HCT116 (cell line): Measurements from ENCODE around the gene PAX7. TPM values are rescaled to one million over a fixed set of nuclear protein-coding genes. Genes with fewer than 3 reads are reported as not detected.

Experiments used
- ATAC-seq: fragments of 200-7000 bp; cut with Tn5 transposase; 2 replicates; pipeline ENCODE4 v1.9.1; 2020; ENCODE audit warnings: mild to moderate bottlenecking, moderate library complexity
- BruUV-seq: library from RNA; stranded (reverse); fragments of 400-500 nt; replicated peaks from 2 replicates; lab custom pipeline; 2021; lab: Mats Ljungman, UMichigan
- CTCF ChIA-PET: fragments of 300-600 bp; sonication (Branson Sonifier 250); formaldehyde crosslinking; loops from one replicate; lab custom pipeline; 2021; ENCODE audit warnings: antibody characterized with exemption; lab: Charles Lee
- POLR2A ChIA-PET: fragments of 300-600, 350-600 bp; sonication (Branson Sonifier 250); formaldehyde crosslinking; loops from one replicate; lab custom pipeline; 2021; ENCODE audit warnings: antibody characterized with exemption; lab: Charles Lee
- RAD21 ChIA-PET, 2 experiments: fragments of 300-600 bp; sonication (Branson Sonifier 250); formaldehyde crosslinking; loops; one replicate each; lab custom pipeline; 2023; ENCODE audit warnings: low total read pairs in 2 of 2; ENCODE audit not compliant: uncharacterized antibody in 2 of 2, unreplicated experiment in 2 of 2, low non-redundant PET in 1 of 2; lab: Charles Lee
- DNase-seq: peaks from one replicate; pipeline ENCODE4 v3.0.0-alpha.2; 2010; ENCODE audit warnings: low read depth, low spot score
- H2AFZ ChIP-seq: fragments of 200-600 bp; shearing (Covaris generic), sonication (generic); 2 replicates; pipeline ENCODE4 v1.6.1; 2017; ENCODE audit warnings: low read depth, mixed run types, mixed read lengths, antibody characterized with exemption, low read length; ENCODE audit not compliant: poor library complexity, severe bottlenecking
- H3K27ac ChIP-seq: 2 replicates; pipeline ENCODE4 v1.5.1; 2012; ENCODE audit warnings: low read depth, low read length
- H3K27me3 ChIP-seq: fragments of 200-600 bp; sonication (generic); 2 replicates; pipeline ENCODE4 v1.6.1; 2016; ENCODE audit warnings: mixed run types, low read length, mixed read lengths; ENCODE audit not compliant: insufficient read depth
- H3K36me3 ChIP-seq, 2 experiments: fragments of 200-500 bp in 1 of 2; fragments of 200-600 bp in 1 of 2; sonication (Bioruptor generic) in 1 of 2; sonication (generic) in 1 of 2; 2 replicates each; pipeline versions ENCODE4 v1.5.1 to v1.6.1; 2014 to 2016; ENCODE audit warnings: low read length in 2 of 2, inconsistent platforms in 1 of 2, mixed read lengths in 1 of 2, mixed run types in 1 of 2; ENCODE audit not compliant: insufficient read depth in 2 of 2, control insufficient read depth in 1 of 2
- H3K4me1 ChIP-seq, 2 experiments: fragments of 200-600 bp in 1 of 2; sonication (generic) in 1 of 2; 2 replicates each; pipeline versions ENCODE4 v1.5.1 to v1.6.1; 2012 to 2017; ENCODE audit warnings: low read length in 2 of 2, inconsistent platforms in 1 of 2, mild to moderate bottlenecking in 1 of 2, mixed read lengths in 1 of 2, mixed run types in 1 of 2, moderate library complexity in 1 of 2; ENCODE audit not compliant: insufficient read depth in 2 of 2, control insufficient read depth in 1 of 2
- H3K4me2 ChIP-seq: fragments of 200-600 bp; sonication (generic); 2 replicates; pipeline ENCODE4 v1.6.1; 2017; ENCODE audit warnings: mixed run types, low read length, mixed read lengths
- H3K4me3 ChIP-seq, 2 experiments: fragments of 200-600 bp in 1 of 2; sonication (generic) in 1 of 2; replicated peaks in 1 of 2; 2 replicates each; pipeline ENCODE4 v1.5.1; 2011 to 2016; ENCODE audit warnings: low read length in 2 of 2, control low read depth in 1 of 2, low read depth in 1 of 2, mild to moderate bottlenecking in 1 of 2, mixed read lengths in 1 of 2, mixed run types in 1 of 2
- H3K79me2 ChIP-seq: fragments of 200-600 bp; sonication (generic); 2 replicates; pipeline ENCODE4 v1.6.1; 2017; ENCODE audit warnings: mild to moderate bottlenecking, mixed run types, low read length, moderate library complexity, mixed read lengths; ENCODE audit not compliant: insufficient read depth
- H3K9ac ChIP-seq: fragments of 200-600 bp; sonication (generic); 2 replicates; pipeline ENCODE4 v1.6.1; 2016; ENCODE audit warnings: low read length, mixed read lengths
- H3K9me2 ChIP-seq: fragments of 200-600 bp; sonication (generic), shearing (Covaris generic); 2 replicates; pipeline ENCODE4 v1.6.1; 2017; ENCODE audit warnings: mixed run types, mild to moderate bottlenecking, moderate library complexity; ENCODE audit not compliant: insufficient read depth
- H3K9me3 ChIP-seq, 2 experiments: fragments of 200-500 bp in 1 of 2; fragments of 200-600 bp in 1 of 2; sonication (Bioruptor generic) in 1 of 2; sonication (generic) in 1 of 2; 2 replicates each; pipeline ENCODE4 v1.6.1; 2014 to 2017; ENCODE audit warnings: low read length in 2 of 2, mixed read lengths in 2 of 2, inconsistent platforms in 1 of 2, low read depth in 1 of 2, mild to moderate bottlenecking in 1 of 2, mixed run types in 1 of 2, moderate library complexity in 1 of 2; ENCODE audit not compliant: control insufficient read depth in 1 of 2, insufficient read depth in 1 of 2
- H4K20me1 ChIP-seq: fragments of 200-600 bp; sonication (generic), shearing (Covaris generic); 2 replicates; pipeline ENCODE4 v1.6.1; 2017; ENCODE audit warnings: mixed run types, mild to moderate bottlenecking, moderate library complexity; ENCODE audit not compliant: insufficient read depth
- ATF3 ChIP-seq: IDR thresholded peaks from 2 replicates; pipeline ENCODE4 v1.6.1; 2012
- CBX3 ChIP-seq: IDR thresholded peaks from 2 replicates; pipeline ENCODE4 v1.6.1; 2012; ENCODE audit warnings: low read depth
- CEBPB ChIP-seq: IDR thresholded peaks from 2 replicates; pipeline ENCODE4 v1.6.1; 2012; ENCODE audit warnings: low read depth
- CTCF ChIP-seq, 3 experiments: fragments of 200-600 bp in 1 of 3; sonication (generic) in 1 of 3; IDR thresholded peaks in 2 of 3; conservative IDR thresholded peaks in 1 of 3; 2 replicates each; pipeline ENCODE4 v1.5.1; 2012 to 2017; ENCODE audit warnings: low read depth in 2 of 3, low read length in 2 of 3, antibody characterized with exemption in 1 of 3, borderline replicate concordance in 1 of 3, control low read depth in 1 of 3, mild to moderate bottlenecking in 1 of 3, mixed read lengths in 1 of 3, mixed run types in 1 of 3, moderate library complexity in 1 of 3; ENCODE audit not compliant: insufficient read depth in 1 of 3
- ELF1 ChIP-seq: IDR thresholded peaks from 2 replicates; pipeline ENCODE4 v1.6.1; 2012; ENCODE audit warnings: low read depth, borderline replicate concordance
- EZH2phosphoT487 ChIP-seq: fragments of 200-600 bp; IDR thresholded peaks from 2 replicates; pipeline ENCODE4 v1.6.1; 2018; ENCODE audit warnings: antibody characterized with exemption, borderline replicate concordance
- FOSL1 ChIP-seq: IDR thresholded peaks from 2 replicates; pipeline ENCODE4 v1.6.1; 2012; ENCODE audit warnings: low read depth
- POLR2A ChIP-seq: IDR thresholded peaks from 2 replicates; pipeline ENCODE4 v1.7.0; 2011; ENCODE audit warnings: borderline replicate concordance; ENCODE audit not compliant: insufficient read depth, insufficient read length; ENCODE audit errors: extremely low read depth
- POLR2AphosphoS5 ChIP-seq: IDR thresholded peaks from 2 replicates; pipeline ENCODE4 v1.6.1; 2011; ENCODE audit warnings: mild to moderate bottlenecking, low read depth, low read length, moderate library complexity
- REST ChIP-seq: IDR thresholded peaks from 2 replicates; pipeline ENCODE4 v1.6.1; 2012; ENCODE audit warnings: low read depth
- SIN3A ChIP-seq: IDR thresholded peaks from 2 replicates; pipeline ENCODE4 v1.6.1; 2012; ENCODE audit warnings: low read depth
- SP1 ChIP-seq: IDR thresholded peaks from 2 replicates; pipeline ENCODE4 v1.6.1; 2012; ENCODE audit warnings: low read depth
- SRF ChIP-seq: IDR thresholded peaks from 2 replicates; pipeline ENCODE4 v1.6.1; 2012; ENCODE audit warnings: low read depth
- TCF7L2 ChIP-seq: IDR thresholded peaks from 2 replicates; pipeline ENCODE4 v1.7.0; 2011; ENCODE audit warnings: borderline replicate concordance, inconsistent platforms; ENCODE audit not compliant: insufficient read depth, insufficient read length; ENCODE audit errors: extremely low read depth
- YY1 ChIP-seq: IDR thresholded peaks from 2 replicates; pipeline ENCODE4 v1.6.1; 2011; ENCODE audit warnings: low read length, low read depth, moderate library complexity, mild to moderate bottlenecking; ENCODE audit not compliant: insufficient replicate concordance; ENCODE audit errors: extremely low read depth
- ZFX ChIP-seq: fragments of 450-650 bp; IDR thresholded peaks from 2 replicates; pipeline ENCODE4 v1.6.1; 2017
- ZNF274 ChIP-seq: fragments of 200-500 bp; sonication (Bioruptor generic); IDR thresholded peaks from 2 replicates; pipeline ENCODE4 v1.6.1; 2014; ENCODE audit warnings: mild to moderate bottlenecking, low read depth, low read length, inconsistent platforms
- intact Hi-C: fragments of 100-400 bp; cut with micrococcal nuclease; formaldehyde crosslinking; loops from 2 replicates; pipeline ENCODE4 v1.10.0; 2022
- total RNA-seq: library from RNA; stranded (reverse); gene quantifications from one replicate; pipeline ENCODE4 v1.2.1, GENCODE V29; 2021; ENCODE audit not compliant: unreplicated experiment

Gene PAX7
- total RNA-seq, 1 experiment from 2014 or later = not detected

GRCh38 chr1:18619467-18619835, 11.2 kb upstream of the PAX7 start (continued):
- no peak for TF ChIP-seq ELF1
- TF ChIP-seq REST = no peak
- no peak for TF ChIP-seq SIN3A
- no peak for TF ChIP-seq TCF7L2
- TF ChIP-seq POLR2A = no peak
- no peak for TF ChIP-seq POLR2AphosphoS5
- TF ChIP-seq, all 23 proteins: peak for 0

- Histone ChIP-seq H3K27ac (no peak overlapping the region), H4K20me1 (no peaks in the 10 kb centered on the region), H3K4me2 (no peak overlapping the region), H3K27me3 (peaks cover 17% of the 10 kb centered on the region; the same call in 1 of the 2 replicates), H3K9me3 (no peaks in the 10 kb centered on the region), H3K79me2 (no peaks in the 10 kb centered on the region), H3K9me2 (no peaks in the 10 kb centered on the region), H3K9ac (no peak overlapping the region), H3K4me1 (no peaks in the 10 kb centered on the region), H3K4me3 (no peak overlapping the region), H2AFZ (no peak overlapping the region), H3K36me3 (no peaks in the 10 kb centered on the region)
- DNase-seq (no peak), ATAC-seq (no peak)
- ChIA-PET RAD21 (no interaction called here), POLR2A (no interaction called here), CTCF (no interaction called here)
- no TSS peak for BruUV-seq
- intact Hi-C loops = no loop called here
- TF ChIP-seq CBX3 (no peak), SP1 (no peak), SRF (no peak), TCF7L2 (no peak), CTCF (IDR thresholded peaks at IDR 0.05 in 2 of 3, conservative IDR thresholded peaks at IDR 0.05 in 1 of 3; ENCODE audit: borderline replicate concordance in 1 of 3, insufficient read depth in 1 of 3, low read depth in 2 of 3, low read length in 2 of 3) (no peak), EZH2phosphoT487 (no peak), REST (no peak), ZFX (no peak), YY1 (no peak), SIN3A (no peak), POLR2AphosphoS5 (no peak), CEBPB (no peak), ZNF274 (no peak), ATF3 (no peak), FOSL1 (no peak)
Measured at GRCh38 chr1:18628511-18628910, 2.1 kb upstream of the PAX7 start.
